Vagina (tissue), 2 donors: ENCODE results near the gene REV3L.

Experiments used
- POLR2A ChIP-seq, 2 donors: fragments of 450-650 bp; IDR thresholded peaks; one replicate each; pipeline ENCODE4 v1.6.1; 2017; ENCODE audit warnings: antibody characterized with exemption in 2 of 2, mild to moderate bottlenecking in 2 of 2, moderate library complexity in 2 of 2
- POLR2AphosphoS5 ChIP-seq, 2 donors: sonication (generic); formaldehyde crosslinking; IDR thresholded peaks; one replicate each; pipeline ENCODE4 v1.9.0; 2017; ENCODE audit warnings: antibody characterized with exemption in 2 of 2, mild to moderate bottlenecking in 2 of 2, low read depth in 1 of 2; ENCODE audit not compliant: insufficient read depth in 1 of 2
- TF ChIP-seq, protein P1 (sequence below), 3 experiments: fragments of 450-650 bp in 2 of 3; fragments of 200-600 bp in 1 of 3; sonication (generic) in 1 of 3; IDR thresholded peaks; one replicate each; pipeline ENCODE4 v1.5.1; 2017 to 2019; ENCODE audit warnings: antibody characterized with exemption in 3 of 3, mild to moderate bottlenecking in 2 of 3, moderate library complexity in 2 of 3

- TF ChIP-seq POLR2AphosphoS5 (IDR thresholded peaks at IDR 0.05; ENCODE audit: insufficient read depth in 1 of 2, low read depth in 1 of 2) (no peak), POLR2A (IDR thresholded peaks at IDR 0.05) (no peak)
- TF ChIP-seq, protein P1, sequence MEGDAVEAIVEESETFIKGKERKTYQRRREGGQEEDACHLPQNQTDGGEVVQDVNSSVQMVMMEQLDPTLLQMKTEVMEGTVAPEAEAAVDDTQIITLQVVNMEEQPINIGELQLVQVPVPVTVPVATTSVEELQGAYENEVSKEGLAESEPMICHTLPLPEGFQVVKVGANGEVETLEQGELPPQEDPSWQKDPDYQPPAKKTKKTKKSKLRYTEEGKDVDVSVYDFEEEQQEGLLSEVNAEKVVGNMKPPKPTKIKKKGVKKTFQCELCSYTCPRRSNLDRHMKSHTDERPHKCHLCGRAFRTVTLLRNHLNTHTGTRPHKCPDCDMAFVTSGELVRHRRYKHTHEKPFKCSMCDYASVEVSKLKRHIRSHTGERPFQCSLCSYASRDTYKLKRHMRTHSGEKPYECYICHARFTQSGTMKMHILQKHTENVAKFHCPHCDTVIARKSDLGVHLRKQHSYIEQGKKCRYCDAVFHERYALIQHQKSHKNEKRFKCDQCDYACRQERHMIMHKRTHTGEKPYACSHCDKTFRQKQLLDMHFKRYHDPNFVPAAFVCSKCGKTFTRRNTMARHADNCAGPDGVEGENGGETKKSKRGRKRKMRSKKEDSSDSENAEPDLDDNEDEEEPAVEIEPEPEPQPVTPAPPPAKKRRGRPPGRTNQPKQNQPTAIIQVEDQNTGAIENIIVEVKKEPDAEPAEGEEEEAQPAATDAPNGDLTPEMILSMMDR (IDR thresholded peaks at IDR 0.05) = no peak
Observed at GRCh38 chr6:111379302-111379701, 103.7 kb downstream of the REV3L start.
